HepG2 (cell line): Measurements from ENCODE around the gene C1orf21. TPM values are rescaled to one million over a fixed set of nuclear protein-coding genes. Genes with fewer than 3 reads are reported as not detected.
A peak's percentile ranks its signal among the peaks of the same experiment; 100 is the strongest.

ENCODE experiments used
- ATAC-seq: fragments of 200-7000 bp; cut with Tn5 transposase; 3 replicates; pipeline ENCODE4 v1.9.1; 2020; ENCODE audit warnings: mild to moderate bottlenecking, moderate library complexity
- BruUV-seq: library from RNA; stranded (reverse); fragments of 400-500 nt; replicated peaks from 2 replicates; lab custom pipeline; 2021; lab: Mats Ljungman, UMichigan
- CTCF ChIA-PET: fragments of 300-600 bp; formaldehyde crosslinking; extraction: SDS; loops from one replicate; lab custom pipeline; 2021; ENCODE audit warnings: low total read pairs, inconsistent platforms, low intra/inter-chr PET ratio; lab: Yijun Ruan, JAX
- POLR2A ChIA-PET: fragments of 350-600 bp; sonication (Branson Sonifier 250); formaldehyde crosslinking; loops from one replicate; lab custom pipeline; 2020; ENCODE audit warnings: antibody characterized with exemption, inconsistent platforms; lab: Yijun Ruan, JAX
- DNase-seq: peaks from one replicate; pipeline ENCODE4 v3.0.0-alpha.2; 2015; ENCODE audit warnings: low spot score
- FAIRE-seq: peaks from 3 replicates; lab custom pipeline; 2011; peaks lifted over from hg19 to GRCh38; lab: Jason Lieb, UNC
- H2AFZ ChIP-seq: one replicate; pipeline ENCODE4 v1.6.1; 2011; ENCODE audit warnings: low read length, inconsistent platforms
- H3K27ac ChIP-seq: fragments of 300-600 bp; 3 replicates; pipeline ENCODE4 v1.8.0; 2011; ENCODE audit warnings: mixed run types, mild to moderate bottlenecking, mixed read lengths, low read length, inconsistent platforms; ENCODE audit not compliant: insufficient read depth; ENCODE audit errors: extremely low read length
- H3K27me3 ChIP-seq, 2 experiments: fragments of 200-600 bp in 1 of 2; 2 replicates in 1 of 2; 3 replicates in 1 of 2; pipeline versions ENCODE4 v1.6.0 to v1.8.0; 2011; ENCODE audit warnings: low read length in 2 of 2, mild to moderate bottlenecking in 2 of 2, moderate library complexity in 2 of 2, inconsistent platforms in 1 of 2; ENCODE audit not compliant: insufficient read depth in 2 of 2, control insufficient read depth in 1 of 2
- H3K36me3 ChIP-seq, 2 experiments: fragments of 200-600 bp in 1 of 2; replicated peaks in 1 of 2; 2 replicates in 1 of 2; 3 replicates in 1 of 2; pipeline versions ENCODE4 v1.5.1 to v1.8.0; 2011; ENCODE audit warnings: low read length in 2 of 2, inconsistent platforms in 1 of 2; ENCODE audit not compliant: insufficient read depth in 2 of 2, control insufficient read depth in 1 of 2
- H3K4me1 ChIP-seq: 2 replicates; pipeline ENCODE4 v1.5.1; 2012; ENCODE audit warnings: low read length, inconsistent platforms; ENCODE audit not compliant: insufficient read depth
- H3K4me2 ChIP-seq: 2 replicates; pipeline ENCODE4 v1.6.0; 2011; ENCODE audit warnings: low read depth, low read length, inconsistent platforms
- H3K4me3 ChIP-seq, 3 experiments: fragments of 200-600 bp in 1 of 3; sonication (generic), shearing (Covaris generic) in 1 of 3; replicated peaks in 1 of 3; 2 replicates each; pipeline ENCODE4 v1.5.1; 2011 to 2016; ENCODE audit warnings: low read length in 3 of 3, inconsistent platforms in 2 of 3, low read depth in 2 of 3, mild to moderate bottlenecking in 2 of 3, control low read depth in 1 of 3, mixed read lengths in 1 of 3; ENCODE audit not compliant: insufficient read depth in 1 of 3
- H3K79me2 ChIP-seq: one replicate; pipeline ENCODE4 v1.6.1; 2011; ENCODE audit warnings: low read length, inconsistent platforms; ENCODE audit not compliant: insufficient read depth
- H3K9ac ChIP-seq: 2 replicates; pipeline ENCODE4 v1.6.0; 2011; ENCODE audit warnings: mild to moderate bottlenecking, low read depth, low read length, inconsistent platforms; ENCODE audit not compliant: insufficient read depth
- H3K9me3 ChIP-seq: 2 replicates; pipeline ENCODE4 v1.5.1; 2012; ENCODE audit warnings: mild to moderate bottlenecking, low read length
- H4K20me1 ChIP-seq: 2 replicates; pipeline ENCODE4 v1.6.0; 2011; ENCODE audit warnings: inconsistent platforms, mild to moderate bottlenecking, low read length, moderate library complexity; ENCODE audit not compliant: insufficient read depth
- EHMT2 ChIP-seq: fragments of 200-600 bp; sonication (generic); IDR thresholded peaks from 2 replicates; pipeline ENCODE4 v1.7.0; 2017; ENCODE audit warnings: antibody characterized with exemption, low read depth, low read length, borderline replicate concordance
- HNRNPK ChIP-seq: fragments of 200-400 bp; formaldehyde crosslinking; IDR thresholded peaks from 2 replicates; pipeline ENCODE4 v1.6.1; 2018; ENCODE audit warnings: low read length, low read depth, moderate library complexity, mild to moderate bottlenecking; ENCODE audit not compliant: poor library complexity, severe bottlenecking
- POLR2G ChIP-seq: fragments of 200-400 bp; formaldehyde crosslinking; IDR thresholded peaks from 2 replicates; pipeline ENCODE4 v1.6.1; 2018; ENCODE audit warnings: mild to moderate bottlenecking, low read depth, low read length, moderate library complexity
- ZNF143 ChIP-seq: sonication (generic); formaldehyde crosslinking; IDR thresholded peaks from 2 replicates; pipeline ENCODE4 v1.4.0; 2020; ENCODE audit warnings: missing genetic modification reagents
- ZNF281 ChIP-seq: sonication (generic); formaldehyde crosslinking; IDR thresholded peaks from 2 replicates; pipeline ENCODE4 v1.4.0; 2020; ENCODE audit warnings: missing genetic modification reagents, borderline replicate concordance
- WGBS: methylation state at CpG from one replicate; pipeline ENCODE4 v1.1.6; 2017; ENCODE audit warnings: low lambda C conversion rate; 5-methylcytosine and 5-hydroxymethylcytosine counted together
- in situ Hi-C: cut with HindIII; loops from 2 replicates; pipeline ENCODE4 v1.10.0; 2017; ENCODE audit warnings: low pct_unique_long_range_greater_than_20kb; ENCODE audit not compliant: extremely low pct_ligation_motif_present
- intact Hi-C: fragments of 100-400 bp; cut with micrococcal nuclease; formaldehyde crosslinking; loops from one replicate; pipeline ENCODE4 v1.10.0; 2022; ENCODE audit not compliant: unreplicated experiment
- polyA plus RNA-seq, 8 experiments: library from polyadenylated mRNA; depleted of rRNA in 3 of 8; stranded (reverse) in 7 of 8; unstranded in 1 of 8; fragments of >200 nt; fragmentation: Illumina TruSeq in 4 of 8; extraction: Trizol in 4 of 8; gene quantifications; 2 replicates each; pipeline versions ENCODE4 v1.2.1 to v1.2.3, GENCODE V29; 2011 to 2016; ENCODE audit warnings: low read depth in 4 of 8, missing spikeins in 1 of 8, mixed read lengths in 1 of 8; ENCODE audit not compliant: insufficient read depth in 1 of 8
- total RNA-seq, 5 experiments: library from RNA; depleted of rRNA; stranded (reverse); fragments of >200 nt; fragmentation: Illumina TruSeq; extraction: Trizol; gene quantifications; 2 replicates each; pipeline ENCODE4 v1.2.3, GENCODE V29; 2016; ENCODE audit warnings: low read depth in 1 of 5
- TF ChIP-seq, protein P1 (sequence below), 2 experiments: IDR thresholded peaks; 2 replicates each; pipeline ENCODE4 v1.6.1; 2011 to 2012; ENCODE audit warnings: low read length in 2 of 2, borderline replicate concordance in 1 of 2, low read depth in 1 of 2, mild to moderate bottlenecking in 1 of 2, moderate library complexity in 1 of 2
- TF ChIP-seq, protein P2 (sequence below): IDR thresholded peaks from 2 replicates; pipeline ENCODE4 v1.6.1; 2016; ENCODE audit warnings: missing compliant biosample characterization, missing genetic modification reagents, borderline replicate concordance

Gene C1orf21
- total and polyA plus RNA-seq, 2 of the 13 experiments (the other 11 are each of a cell fraction or from before 2014, with no cell fraction given), result not detected

DNA sequence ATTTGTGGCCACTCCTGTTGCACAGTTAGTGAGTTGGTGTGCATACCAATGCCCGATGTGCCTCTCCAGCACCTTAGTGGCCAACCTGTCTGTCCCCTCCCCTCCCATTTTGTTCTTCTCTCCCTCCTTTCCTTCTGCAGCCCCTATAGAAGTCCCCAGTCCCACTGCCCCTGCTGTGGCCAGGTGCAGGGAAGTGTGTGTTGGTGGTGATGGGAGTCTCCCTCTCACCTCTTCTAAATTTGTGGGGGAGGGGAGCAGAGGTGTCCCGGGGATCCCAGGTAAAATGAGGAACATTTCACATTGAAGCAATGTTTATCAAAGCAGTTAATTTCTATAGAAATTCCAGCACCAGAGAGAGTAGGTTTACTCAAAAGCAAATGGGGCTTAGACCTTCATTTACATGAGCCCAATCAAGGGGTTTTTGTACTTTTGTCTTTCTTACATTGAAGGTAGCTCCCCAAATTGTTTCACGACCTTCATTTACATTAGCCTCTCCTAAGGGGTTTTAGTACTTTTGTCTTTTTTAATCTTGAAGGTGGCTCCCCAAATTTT lies 3.0 kb upstream of the C1orf21 start (continued):
- TF ChIP-seq, protein P1, sequence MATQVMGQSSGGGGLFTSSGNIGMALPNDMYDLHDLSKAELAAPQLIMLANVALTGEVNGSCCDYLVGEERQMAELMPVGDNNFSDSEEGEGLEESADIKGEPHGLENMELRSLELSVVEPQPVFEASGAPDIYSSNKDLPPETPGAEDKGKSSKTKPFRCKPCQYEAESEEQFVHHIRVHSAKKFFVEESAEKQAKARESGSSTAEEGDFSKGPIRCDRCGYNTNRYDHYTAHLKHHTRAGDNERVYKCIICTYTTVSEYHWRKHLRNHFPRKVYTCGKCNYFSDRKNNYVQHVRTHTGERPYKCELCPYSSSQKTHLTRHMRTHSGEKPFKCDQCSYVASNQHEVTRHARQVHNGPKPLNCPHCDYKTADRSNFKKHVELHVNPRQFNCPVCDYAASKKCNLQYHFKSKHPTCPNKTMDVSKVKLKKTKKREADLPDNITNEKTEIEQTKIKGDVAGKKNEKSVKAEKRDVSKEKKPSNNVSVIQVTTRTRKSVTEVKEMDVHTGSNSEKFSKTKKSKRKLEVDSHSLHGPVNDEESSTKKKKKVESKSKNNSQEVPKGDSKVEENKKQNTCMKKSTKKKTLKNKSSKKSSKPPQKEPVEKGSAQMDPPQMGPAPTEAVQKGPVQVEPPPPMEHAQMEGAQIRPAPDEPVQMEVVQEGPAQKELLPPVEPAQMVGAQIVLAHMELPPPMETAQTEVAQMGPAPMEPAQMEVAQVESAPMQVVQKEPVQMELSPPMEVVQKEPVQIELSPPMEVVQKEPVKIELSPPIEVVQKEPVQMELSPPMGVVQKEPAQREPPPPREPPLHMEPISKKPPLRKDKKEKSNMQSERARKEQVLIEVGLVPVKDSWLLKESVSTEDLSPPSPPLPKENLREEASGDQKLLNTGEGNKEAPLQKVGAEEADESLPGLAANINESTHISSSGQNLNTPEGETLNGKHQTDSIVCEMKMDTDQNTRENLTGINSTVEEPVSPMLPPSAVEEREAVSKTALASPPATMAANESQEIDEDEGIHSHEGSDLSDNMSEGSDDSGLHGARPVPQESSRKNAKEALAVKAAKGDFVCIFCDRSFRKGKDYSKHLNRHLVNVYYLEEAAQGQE (IDR thresholded peaks at IDR 0.05; ENCODE audit: borderline replicate concordance in 1 of 2, low read depth in 1 of 2, low read length in 2 of 2), result no peak
- TF ChIP-seq ZNF281 (CRISPR knock-in tag) (no peak), POLR2G (no peak)

- BruUV-seq, result no TSS peak
- in situ Hi-C loops, result no loop called here
- peak overlapping the region; percentile 67 for H3K4me2 ChIP-seq
- ChIA-PET POLR2A (no interaction called here), CTCF (no interaction called here)
- no peak for DNase-seq
- no peak overlapping the region for H3K9ac ChIP-seq
- peaks cover 5 to 48% of the 10 kb centered on the region in 2 experiments for H3K27me3 ChIP-seq
- no peak overlapping the region for H3K27ac ChIP-seq
- intact Hi-C loops, result loop anchor here (1.0 kb wide), 1 partner anchor 106 kb away; no protein-coding TSS in a partner anchor
- H3K4me3 ChIP-seq, result peak overlapping the region in 2 of 3 experiments; percentile 65 to 73; a peak in 3 of 6 replicates
- no peak overlapping the region for H2AFZ ChIP-seq
- peaks cover 17% of the 10 kb centered on the region for H3K4me1 ChIP-seq
- 46% methylated on average over 15 of the region's 17 CpGs for WGBS
- no peaks in the 10 kb centered on the region for H3K79me2 ChIP-seq
- no peaks in the 10 kb centered on the region for H4K20me1 ChIP-seq
- no peak for FAIRE-seq
- no peaks in the 10 kb centered on the region for H3K36me3 ChIP-seq
- ATAC-seq, result no peak
- H3K9me3 ChIP-seq, result no peaks in the 10 kb centered on the region
- TF ChIP-seq ZNF143 (CRISPR knock-in tag) (no peak), EHMT2 (no peak), HNRNPK (no peak)
- TF ChIP-seq, protein P2, sequence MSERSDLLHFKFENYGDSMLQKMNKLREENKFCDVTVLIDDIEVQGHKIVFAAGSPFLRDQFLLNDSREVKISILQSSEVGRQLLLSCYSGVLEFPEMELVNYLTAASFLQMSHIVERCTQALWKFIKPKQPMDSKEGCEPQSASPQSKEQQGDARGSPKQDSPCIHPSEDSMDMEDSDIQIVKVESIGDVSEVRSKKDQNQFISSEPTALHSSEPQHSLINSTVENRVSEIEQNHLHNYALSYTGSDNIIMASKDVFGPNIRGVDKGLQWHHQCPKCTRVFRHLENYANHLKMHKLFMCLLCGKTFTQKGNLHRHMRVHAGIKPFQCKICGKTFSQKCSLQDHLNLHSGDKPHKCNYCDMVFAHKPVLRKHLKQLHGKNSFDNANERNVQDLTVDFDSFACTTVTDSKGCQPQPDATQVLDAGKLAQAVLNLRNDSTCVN, result no peak
These were observed 941 bp upstream of the C1orf21 start for GRCh38 chr1:184385865-184386311.
